HAP-1 (cell line): ENCODE data around the gene NLRP14.

Source experiments
- DNase-seq, 2 experiments: peaks; one replicate each; pipeline ENCODE4 v3.0.0-alpha.2; 2016 to 2020; ENCODE audit warnings: low spot score in 2 of 2
- H3K27me3 ChIP-seq: fragments of 250-450 bp; sonication (Bioruptor Pico); 2 replicates; pipeline ENCODE4 v1.5.1; 2020; ENCODE audit warnings: low read depth, mild to moderate bottlenecking, moderate library complexity
- H3K36me3 ChIP-seq: fragments of 250-450 bp; sonication (Bioruptor Pico); replicated peaks from 2 replicates; pipeline ENCODE4 v1.5.1; 2020; ENCODE audit warnings: mild to moderate bottlenecking
- H3K4me1 ChIP-seq: fragments of 250-450 bp; sonication (Bioruptor Pico); 2 replicates; pipeline ENCODE4 v1.5.1; 2020; ENCODE audit warnings: mild to moderate bottlenecking
- H3K4me3 ChIP-seq: fragments of 250-450 bp; sonication (Bioruptor Pico); 2 replicates; pipeline ENCODE4 v1.5.1; 2020; ENCODE audit warnings: mild to moderate bottlenecking, moderate library complexity
- H3K9me3 ChIP-seq: fragments of 250-450 bp; sonication (Bioruptor Pico); 2 replicates; pipeline ENCODE4 v1.5.1; 2020; ENCODE audit warnings: mild to moderate bottlenecking, moderate library complexity
- in situ Hi-C: fragments of 300-500 bp; cut with MboI; formaldehyde crosslinking; loops from 3 replicates; pipeline ENCODE4 v1.14.3; 2020; ENCODE audit warnings: low sequenced_read_pairs, inconsistent platforms, mixed read lengths

Gene NLRP14

GRCh38 chr11:7028141-7028540 is 7.9 kb downstream of the NLRP14 start:
- H3K9me3 ChIP-seq: no peaks in the 10 kb centered on the region
- no peaks in the 10 kb centered on the region for H3K36me3 ChIP-seq
- no peaks in the 10 kb centered on the region for H3K4me1 ChIP-seq
- H3K27me3 ChIP-seq: peaks cover 11% of the 10 kb centered on the region; the same call in 1 of the 2 replicates
- no peak overlapping the region for H3K4me3 ChIP-seq
- in situ Hi-C loops: no loop called here
- no peak for DNase-seq

- H3K9me3 ChIP-seq: no peaks in the 10 kb centered on the region
- H3K27me3 ChIP-seq: peaks cover 7% of the 10 kb centered on the region; the same call in 1 of the 2 replicates
- no peak for DNase-seq
- H3K4me1 ChIP-seq: no peaks in the 10 kb centered on the region
- H3K36me3 ChIP-seq: no peaks in the 10 kb centered on the region
- no peak overlapping the region for H3K4me3 ChIP-seq
- in situ Hi-C loops: no loop called here
Observed at GRCh38 chr11:7030836-7031235, 10.6 kb downstream of the NLRP14 start.

GRCh38 chr11:7031471-7031871 is 11.2 kb downstream of the NLRP14 start:
- no peak overlapping the region for H3K4me3 ChIP-seq
- H3K9me3 ChIP-seq: no peaks in the 10 kb centered on the region
- H3K36me3 ChIP-seq: no peaks in the 10 kb centered on the region
- no peak for DNase-seq
- H3K27me3 ChIP-seq: peaks cover 7% of the 10 kb centered on the region; the same call in 1 of the 2 replicates
- no peaks in the 10 kb centered on the region for H3K4me1 ChIP-seq
- in situ Hi-C loops: no loop called here

- no peaks in the 10 kb centered on the region for H3K9me3 ChIP-seq
- in situ Hi-C loops: no loop called here
- no peaks in the 10 kb centered on the region for H3K4me1 ChIP-seq
- H3K36me3 ChIP-seq: no peaks in the 10 kb centered on the region
- H3K27me3 ChIP-seq: peaks cover 7% of the 10 kb centered on the region; the same call in 1 of the 2 replicates
- DNase-seq: no peak
- H3K4me3 ChIP-seq: no peak overlapping the region
Observed at GRCh38 chr11:7032692-7033091, 12.4 kb downstream of the NLRP14 start.

- H3K36me3 ChIP-seq: no peaks in the 10 kb centered on the region
Observed at GRCh38 chr11:7034019-7034418, 13.7 kb downstream of the NLRP14 start.

GRCh38 chr11:7046474-7047175 is 26.3 kb downstream of the NLRP14 start:
- no peaks in the 10 kb centered on the region for H3K36me3 ChIP-seq
- DNase-seq: no peak
- no peaks in the 10 kb centered on the region for H3K9me3 ChIP-seq
- H3K4me1 ChIP-seq: no peaks in the 10 kb centered on the region
- no peak overlapping the region for H3K4me3 ChIP-seq
- in situ Hi-C loops: no loop called here
- H3K27me3 ChIP-seq: no peaks in the 10 kb centered on the region; the same call in 1 of the 2 replicates

More at GRCh38 chr11:7034019-7034418, 13.7 kb downstream of the NLRP14 start:
- peaks cover 7% of the 10 kb centered on the region; the same call in 1 of the 2 replicates for H3K27me3 ChIP-seq
- no peak for DNase-seq
- no peak overlapping the region for H3K4me3 ChIP-seq
- H3K4me1 ChIP-seq: no peaks in the 10 kb centered on the region
- in situ Hi-C loops: no loop called here
- no peaks in the 10 kb centered on the region for H3K9me3 ChIP-seq

GRCh38 chr11:7050191-7050590 is 29.9 kb downstream of the NLRP14 start:
- no peaks in the 10 kb centered on the region for H3K36me3 ChIP-seq
- in situ Hi-C loops: no loop called here
- H3K4me3 ChIP-seq: no peak overlapping the region
- no peak for DNase-seq
- no peaks in the 10 kb centered on the region for H3K9me3 ChIP-seq
- H3K27me3 ChIP-seq: no peaks in the 10 kb centered on the region; the same call in 1 of the 2 replicates
- H3K4me1 ChIP-seq: no peaks in the 10 kb centered on the region

GRCh38 chr11:7056828-7057513 is 36.7 kb downstream of the NLRP14 start:
- in situ Hi-C loops: no loop called here
- H3K4me1 ChIP-seq: no peaks in the 10 kb centered on the region
- no peak for DNase-seq

GRCh38 chr11:7057641-7058040 is 37.4 kb downstream of the NLRP14 start:
- H3K9me3 ChIP-seq: no peaks in the 10 kb centered on the region
- DNase-seq: no peak
- no peaks in the 10 kb centered on the region for H3K36me3 ChIP-seq
- in situ Hi-C loops: no loop called here
- H3K27me3 ChIP-seq: no peaks in the 10 kb centered on the region
- H3K4me1 ChIP-seq: no peaks in the 10 kb centered on the region
- H3K4me3 ChIP-seq: no peak overlapping the region

More at GRCh38 chr11:7056828-7057513, 36.7 kb downstream of the NLRP14 start:
- no peaks in the 10 kb centered on the region for H3K27me3 ChIP-seq
- H3K4me3 ChIP-seq: no peak overlapping the region
- no peaks in the 10 kb centered on the region for H3K36me3 ChIP-seq
- H3K9me3 ChIP-seq: no peaks in the 10 kb centered on the region

- Histone ChIP-seq H3K4me3 (no peak overlapping the region), H3K36me3 (no peaks in the 10 kb centered on the region), H3K27me3 (no peaks in the 10 kb centered on the region), H3K4me1 (no peaks in the 10 kb centered on the region), H3K9me3 (no peaks in the 10 kb centered on the region)
- DNase-seq: no peak
- in situ Hi-C loops: no loop called here
Observed at GRCh38 chr11:7060868-7061267, 40.6 kb downstream of the NLRP14 start.

GRCh38 chr11:7062534-7062933 is 42.3 kb downstream of the NLRP14 start:
- H3K27me3 ChIP-seq: no peaks in the 10 kb centered on the region
- in situ Hi-C loops: no loop called here
- no peaks in the 10 kb centered on the region for H3K36me3 ChIP-seq
- H3K4me1 ChIP-seq: no peaks in the 10 kb centered on the region
- no peaks in the 10 kb centered on the region for H3K9me3 ChIP-seq
- no peak overlapping the region for H3K4me3 ChIP-seq
- DNase-seq: no peak

GRCh38 chr11:7072401-7073028 is 52.2 kb downstream of the NLRP14 start:
- DNase-seq: no peak
- H3K9me3 ChIP-seq: no peaks in the 10 kb centered on the region
- no peaks in the 10 kb centered on the region for H3K4me1 ChIP-seq
- in situ Hi-C loops: no loop called here
- H3K36me3 ChIP-seq: no peaks in the 10 kb centered on the region
- no peak overlapping the region for H3K4me3 ChIP-seq
- 0 out of 2 replicates have a peak, but pooled peaks cover 2% of the 10 kb centered on the region for H3K27me3 ChIP-seq

- Histone ChIP-seq H3K36me3 (no peaks in the 10 kb centered on the region), H3K27me3 (no peaks in the 10 kb centered on the region), H3K4me1 (no peaks in the 10 kb centered on the region), H3K4me3 (no peak overlapping the region), H3K9me3 (no peaks in the 10 kb centered on the region; the same call in 1 of the 2 replicates)
- peak in 1 of 2 experiments; percentile 38 for DNase-seq
- in situ Hi-C loops: no loop called here
Observed at GRCh38 chr11:7077101-7077500, 56.8 kb downstream of the NLRP14 start.
